Body of pancreas (tissue), 4 donors: ENCODE data around the gene ARMC12.

Experiments
- POLR2A ChIP-seq, 3 donors: fragments of 450-650 bp; IDR thresholded peaks; one replicate each; pipeline ENCODE4 v1.6.1; 2016; ENCODE audit warnings: antibody characterized with exemption in 3 of 3, mild to moderate bottlenecking in 2 of 3
- TF ChIP-seq, protein P1 (sequence below), 7 experiments: fragments of 450-650 bp in 4 of 7; fragments of 200-600 bp in 3 of 7; sonication (generic) in 3 of 7; IDR thresholded peaks; one replicate each; pipeline ENCODE4 v1.5.1; 2016 to 2019; ENCODE audit warnings: antibody characterized with exemption in 7 of 7

DNA sequence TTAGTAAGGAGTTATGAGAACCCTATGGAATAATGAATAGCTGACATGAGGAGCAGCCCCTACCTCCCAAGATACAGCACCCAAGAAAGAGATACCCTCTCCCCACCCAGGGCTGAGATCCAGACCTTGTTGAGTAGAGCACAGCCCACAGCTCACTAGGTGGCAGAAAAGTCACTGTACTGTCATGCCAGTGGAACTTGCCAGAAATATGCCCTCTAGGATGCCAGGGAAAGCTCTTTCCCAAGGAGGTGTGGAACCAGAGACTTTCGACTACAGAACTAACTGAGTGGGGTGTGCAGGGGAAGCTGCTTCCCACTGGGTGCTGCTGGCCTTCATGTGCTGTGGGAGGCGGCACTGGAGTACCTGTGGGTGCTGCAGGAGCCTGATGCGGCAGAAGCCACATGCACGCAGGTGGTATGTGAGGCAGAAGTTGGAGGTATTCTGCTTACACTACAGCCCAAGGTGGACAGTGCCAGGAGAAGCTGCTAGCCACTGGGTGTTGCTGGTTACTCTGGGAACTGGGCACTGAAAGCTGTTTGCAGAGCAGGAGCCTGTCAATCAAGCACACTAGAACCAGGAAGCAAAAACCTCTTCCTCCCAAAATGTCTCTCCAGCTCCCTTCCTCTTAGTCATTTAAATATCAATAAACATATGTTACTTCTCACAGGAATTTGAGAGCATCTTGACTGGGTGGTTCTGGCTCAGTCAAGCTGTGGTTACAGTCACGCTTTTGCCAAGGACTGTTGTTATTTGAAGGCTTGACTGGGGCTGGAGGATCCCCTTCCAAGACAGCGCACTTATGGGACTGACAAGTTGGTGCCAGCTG is 17.8 kb downstream of the ARMC12 start:
- TF ChIP-seq, protein P1, sequence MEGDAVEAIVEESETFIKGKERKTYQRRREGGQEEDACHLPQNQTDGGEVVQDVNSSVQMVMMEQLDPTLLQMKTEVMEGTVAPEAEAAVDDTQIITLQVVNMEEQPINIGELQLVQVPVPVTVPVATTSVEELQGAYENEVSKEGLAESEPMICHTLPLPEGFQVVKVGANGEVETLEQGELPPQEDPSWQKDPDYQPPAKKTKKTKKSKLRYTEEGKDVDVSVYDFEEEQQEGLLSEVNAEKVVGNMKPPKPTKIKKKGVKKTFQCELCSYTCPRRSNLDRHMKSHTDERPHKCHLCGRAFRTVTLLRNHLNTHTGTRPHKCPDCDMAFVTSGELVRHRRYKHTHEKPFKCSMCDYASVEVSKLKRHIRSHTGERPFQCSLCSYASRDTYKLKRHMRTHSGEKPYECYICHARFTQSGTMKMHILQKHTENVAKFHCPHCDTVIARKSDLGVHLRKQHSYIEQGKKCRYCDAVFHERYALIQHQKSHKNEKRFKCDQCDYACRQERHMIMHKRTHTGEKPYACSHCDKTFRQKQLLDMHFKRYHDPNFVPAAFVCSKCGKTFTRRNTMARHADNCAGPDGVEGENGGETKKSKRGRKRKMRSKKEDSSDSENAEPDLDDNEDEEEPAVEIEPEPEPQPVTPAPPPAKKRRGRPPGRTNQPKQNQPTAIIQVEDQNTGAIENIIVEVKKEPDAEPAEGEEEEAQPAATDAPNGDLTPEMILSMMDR (IDR thresholded peaks at IDR 0.05): peak in 3 of 7 experiments; percentile 11 to 28 (median 18)
- no peak for TF ChIP-seq POLR2A (IDR thresholded peaks at IDR 0.05)
